Measurements from ENCODE around the gene CNOT6L.

Gene CNOT6L

GRCh38 chr4:77833126-77833724, 14.1 kb upstream of the CNOT6L start:
- H4K20me1 ChIP-seq (ENCODE audit: insufficient read depth), result no peaks in the 10 kb centered on the region
- H3K27ac ChIP-seq, result no peak overlapping the region
- no peaks in the 10 kb centered on the region for H3K79me2 ChIP-seq (ENCODE audit: insufficient read depth, low read depth)
- H3K9ac ChIP-seq, result no peak overlapping the region
- TF ChIP-seq, protein P1, sequence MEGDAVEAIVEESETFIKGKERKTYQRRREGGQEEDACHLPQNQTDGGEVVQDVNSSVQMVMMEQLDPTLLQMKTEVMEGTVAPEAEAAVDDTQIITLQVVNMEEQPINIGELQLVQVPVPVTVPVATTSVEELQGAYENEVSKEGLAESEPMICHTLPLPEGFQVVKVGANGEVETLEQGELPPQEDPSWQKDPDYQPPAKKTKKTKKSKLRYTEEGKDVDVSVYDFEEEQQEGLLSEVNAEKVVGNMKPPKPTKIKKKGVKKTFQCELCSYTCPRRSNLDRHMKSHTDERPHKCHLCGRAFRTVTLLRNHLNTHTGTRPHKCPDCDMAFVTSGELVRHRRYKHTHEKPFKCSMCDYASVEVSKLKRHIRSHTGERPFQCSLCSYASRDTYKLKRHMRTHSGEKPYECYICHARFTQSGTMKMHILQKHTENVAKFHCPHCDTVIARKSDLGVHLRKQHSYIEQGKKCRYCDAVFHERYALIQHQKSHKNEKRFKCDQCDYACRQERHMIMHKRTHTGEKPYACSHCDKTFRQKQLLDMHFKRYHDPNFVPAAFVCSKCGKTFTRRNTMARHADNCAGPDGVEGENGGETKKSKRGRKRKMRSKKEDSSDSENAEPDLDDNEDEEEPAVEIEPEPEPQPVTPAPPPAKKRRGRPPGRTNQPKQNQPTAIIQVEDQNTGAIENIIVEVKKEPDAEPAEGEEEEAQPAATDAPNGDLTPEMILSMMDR (conservative IDR thresholded peaks at IDR 0.05; ENCODE audit: low read depth, low read length), result no peak
- peaks cover under 1% of the 10 kb centered on the region for H3K4me1 ChIP-seq (ENCODE audit: low read depth, poor library complexity, severe bottlenecking)
- H3K4me2 ChIP-seq, result no peak overlapping the region
- no peak overlapping the region for H2AFZ ChIP-seq (ENCODE audit: low read depth)
- no peak overlapping the region for H3K4me3 ChIP-seq (IDR thresholded peaks at IDR 0.05; ENCODE audit: insufficient read depth, low read depth, low read length)
- no peaks in the 10 kb centered on the region for H3K27me3 ChIP-seq (ENCODE audit: insufficient read depth, low read depth)
- H3K36me3 ChIP-seq (ENCODE audit: insufficient read depth), result no peaks in the 10 kb centered on the region

DNA sequence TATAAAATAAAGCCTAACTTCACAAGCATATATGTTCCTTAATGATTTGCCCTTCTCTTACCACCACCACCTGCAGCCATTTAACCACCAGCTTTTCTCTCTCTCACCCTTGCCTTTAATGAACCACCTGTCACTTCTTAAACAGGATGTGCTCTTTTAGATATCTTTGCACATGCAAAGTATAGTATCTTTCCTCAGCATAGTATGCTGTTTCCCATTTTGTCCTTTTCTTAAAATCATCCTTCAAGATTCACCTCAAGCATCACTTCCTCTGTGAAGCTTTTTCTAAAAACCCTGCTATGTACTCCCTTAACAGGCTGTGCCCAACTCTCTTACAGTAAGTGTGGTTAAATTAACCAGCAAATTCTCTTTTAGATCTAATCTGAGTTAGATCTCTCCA, 8.2 kb upstream of the CNOT6L start:
- Histone ChIP-seq H3K27ac (peak overlapping the region; percentile 18; the same call in 1 of the 2 replicates), H2AFZ (ENCODE audit: low read depth) (peak overlapping the region; percentile 7; the same call in 1 of the 2 replicates), H3K4me1 (ENCODE audit: low read depth, poor library complexity, severe bottlenecking) (peaks cover 26% of the 10 kb centered on the region), H3K4me3 (IDR thresholded peaks at IDR 0.05; ENCODE audit: insufficient read depth, low read depth, low read length) (no peak overlapping the region), H3K4me2 (peak overlapping the region; percentile 12), H3K79me2 (ENCODE audit: insufficient read depth, low read depth) (peaks cover 1% of the 10 kb centered on the region; the same call in 1 of the 2 replicates), H3K9ac (no peak overlapping the region), H3K27me3 (ENCODE audit: insufficient read depth, low read depth) (no peaks in the 10 kb centered on the region), H3K36me3 (ENCODE audit: insufficient read depth) (no peaks in the 10 kb centered on the region), H4K20me1 (ENCODE audit: insufficient read depth) (no peaks in the 10 kb centered on the region)
- TF ChIP-seq, protein P1 (conservative IDR thresholded peaks at IDR 0.05; ENCODE audit: low read depth, low read length), result no peak

- no peak overlapping the region for H2AFZ ChIP-seq (ENCODE audit: low read depth)
- H4K20me1 ChIP-seq (ENCODE audit: insufficient read depth), result no peaks in the 10 kb centered on the region
- H3K27me3 ChIP-seq (ENCODE audit: insufficient read depth, low read depth), result no peaks in the 10 kb centered on the region
- H3K4me2 ChIP-seq, result no peak overlapping the region
- no peak overlapping the region for H3K4me3 ChIP-seq (IDR thresholded peaks at IDR 0.05; ENCODE audit: insufficient read depth, low read depth, low read length)
- H3K36me3 ChIP-seq (ENCODE audit: insufficient read depth), result no peaks in the 10 kb centered on the region
- TF ChIP-seq, protein P1 (conservative IDR thresholded peaks at IDR 0.05; ENCODE audit: low read depth, low read length), result no peak
- H3K9ac ChIP-seq, result no peak overlapping the region
- H3K79me2 ChIP-seq (ENCODE audit: insufficient read depth, low read depth), result peaks cover 10% of the 10 kb centered on the region; the same call in 1 of the 2 replicates
- H3K4me1 ChIP-seq (ENCODE audit: low read depth, poor library complexity, severe bottlenecking), result peaks cover 36% of the 10 kb centered on the region
- no peak overlapping the region for H3K27ac ChIP-seq
Measured at GRCh38 chr4:77826275-77826674, 7.1 kb upstream of the CNOT6L start.

- Histone ChIP-seq H3K79me2 (ENCODE audit: insufficient read depth, low read depth) (peaks cover 33% of the 10 kb centered on the region), H3K9ac (peak overlapping the region; percentile 88; the same call in 1 of the 2 replicates), H3K4me1 (ENCODE audit: low read depth, poor library complexity, severe bottlenecking) (peaks cover 26% of the 10 kb centered on the region), H3K27me3 (ENCODE audit: insufficient read depth, low read depth) (no peaks in the 10 kb centered on the region), H3K27ac (peak overlapping the region; percentile 95), H4K20me1 (ENCODE audit: insufficient read depth) (no peaks in the 10 kb centered on the region), H3K4me2 (peak overlapping the region; percentile 95), H3K4me3 (IDR thresholded peaks at IDR 0.05; ENCODE audit: insufficient read depth, low read depth, low read length) (no peak overlapping the region), H2AFZ (ENCODE audit: low read depth) (peak overlapping the region; percentile 58; the same call in 1 of the 2 replicates), H3K36me3 (ENCODE audit: insufficient read depth) (no peaks in the 10 kb centered on the region)
- TF ChIP-seq, protein P1 (conservative IDR thresholded peaks at IDR 0.05; ENCODE audit: low read depth, low read length), result no peak
Measured at GRCh38 chr4:77821775-77822174, 2.6 kb upstream of the CNOT6L start.

Measured in KMS-11 (cell line).